Coronary artery (tissue), 2 donors: ENCODE data around the gene C5orf47.

Source experiments
- DNase-seq: peaks from one replicate; pipeline ENCODE4 v3.0.0-alpha.2; 2017; ENCODE audit warnings: low spot score
- H3K27ac ChIP-seq, 2 donors: fragments of 200-600 bp; sonication (generic); one replicate each; pipeline ENCODE4 v1.5.1; 2016 to 2019
- H3K4me3 ChIP-seq: fragments of 200-600 bp; sonication (generic); 2 replicates; pipeline ENCODE4 v1.5.1; 2016; ENCODE audit warnings: mild to moderate bottlenecking, moderate library complexity
- TF ChIP-seq, protein P1 (sequence below): fragments of 200-600 bp; sonication (generic); IDR thresholded peaks from one replicate; pipeline ENCODE4 v1.5.1; 2019; ENCODE audit warnings: antibody characterized with exemption

C5orf47 gene

DNA sequence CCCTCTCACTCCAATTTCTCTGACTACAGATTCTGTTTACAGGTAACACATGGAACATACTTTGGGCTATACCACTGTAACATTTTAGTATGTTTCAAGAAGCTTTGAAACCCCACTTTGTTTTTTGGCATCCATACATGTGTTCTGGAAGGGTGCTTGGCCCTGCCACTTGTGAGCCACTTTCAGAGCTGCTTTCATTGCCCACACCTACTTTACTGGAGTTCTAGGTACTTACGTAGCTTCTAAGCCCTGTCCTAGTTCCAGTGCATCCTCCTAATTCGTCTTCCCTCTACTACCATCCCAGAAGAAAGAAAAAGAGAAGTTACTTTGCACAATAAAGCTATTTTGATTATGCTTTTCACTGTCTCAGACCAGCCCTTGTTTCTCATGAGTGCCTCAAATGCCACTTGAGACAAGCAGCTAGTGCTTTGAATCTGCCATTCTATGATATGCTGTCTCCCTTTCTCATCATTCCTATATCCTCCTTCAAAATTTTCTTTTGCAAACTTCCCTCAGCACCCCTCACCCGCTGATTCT is 26.5 kb upstream of the C5orf47 start:
- TF ChIP-seq, protein P1, sequence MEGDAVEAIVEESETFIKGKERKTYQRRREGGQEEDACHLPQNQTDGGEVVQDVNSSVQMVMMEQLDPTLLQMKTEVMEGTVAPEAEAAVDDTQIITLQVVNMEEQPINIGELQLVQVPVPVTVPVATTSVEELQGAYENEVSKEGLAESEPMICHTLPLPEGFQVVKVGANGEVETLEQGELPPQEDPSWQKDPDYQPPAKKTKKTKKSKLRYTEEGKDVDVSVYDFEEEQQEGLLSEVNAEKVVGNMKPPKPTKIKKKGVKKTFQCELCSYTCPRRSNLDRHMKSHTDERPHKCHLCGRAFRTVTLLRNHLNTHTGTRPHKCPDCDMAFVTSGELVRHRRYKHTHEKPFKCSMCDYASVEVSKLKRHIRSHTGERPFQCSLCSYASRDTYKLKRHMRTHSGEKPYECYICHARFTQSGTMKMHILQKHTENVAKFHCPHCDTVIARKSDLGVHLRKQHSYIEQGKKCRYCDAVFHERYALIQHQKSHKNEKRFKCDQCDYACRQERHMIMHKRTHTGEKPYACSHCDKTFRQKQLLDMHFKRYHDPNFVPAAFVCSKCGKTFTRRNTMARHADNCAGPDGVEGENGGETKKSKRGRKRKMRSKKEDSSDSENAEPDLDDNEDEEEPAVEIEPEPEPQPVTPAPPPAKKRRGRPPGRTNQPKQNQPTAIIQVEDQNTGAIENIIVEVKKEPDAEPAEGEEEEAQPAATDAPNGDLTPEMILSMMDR: no peak
- DNase-seq: no peak
- no peak overlapping the region for H3K4me3 ChIP-seq
- no peak overlapping the region for H3K27ac ChIP-seq

DNA sequence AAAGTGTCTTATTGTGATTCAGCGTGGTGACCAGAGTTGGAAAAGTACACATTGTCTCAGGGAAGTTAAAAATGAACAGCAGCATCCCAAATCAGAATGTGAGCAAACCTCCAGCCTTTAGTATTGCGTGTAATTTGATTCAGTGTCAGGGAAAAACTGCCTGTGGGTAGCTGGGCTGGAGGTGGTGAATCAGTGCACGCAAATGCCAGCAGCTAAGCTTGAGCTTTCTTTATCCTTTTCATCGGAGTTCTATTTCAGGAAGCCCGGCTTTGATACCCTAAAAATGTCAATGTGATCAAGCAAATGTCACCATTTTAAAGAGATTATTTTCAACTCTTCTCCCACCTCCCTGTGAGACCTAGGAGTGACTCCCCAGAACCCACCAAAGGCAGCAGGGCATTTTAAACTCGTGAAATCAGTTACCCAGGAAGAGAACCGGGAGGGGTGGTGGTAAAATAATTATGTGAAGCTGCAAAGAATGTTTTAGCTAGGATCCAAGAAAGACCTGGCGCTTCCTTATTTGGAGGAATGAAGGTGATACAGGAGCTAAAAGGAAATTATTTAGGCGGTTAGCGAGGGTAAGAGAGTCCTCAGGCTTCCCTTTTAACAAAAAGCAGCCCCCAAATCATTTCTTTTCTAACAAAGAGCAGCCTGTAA is 25.7 kb upstream of the C5orf47 start:
- TF ChIP-seq, protein P1: no peak
- Histone ChIP-seq H3K4me3 (no peak overlapping the region), H3K27ac (no peak overlapping the region)
- no peak for DNase-seq

DNA sequence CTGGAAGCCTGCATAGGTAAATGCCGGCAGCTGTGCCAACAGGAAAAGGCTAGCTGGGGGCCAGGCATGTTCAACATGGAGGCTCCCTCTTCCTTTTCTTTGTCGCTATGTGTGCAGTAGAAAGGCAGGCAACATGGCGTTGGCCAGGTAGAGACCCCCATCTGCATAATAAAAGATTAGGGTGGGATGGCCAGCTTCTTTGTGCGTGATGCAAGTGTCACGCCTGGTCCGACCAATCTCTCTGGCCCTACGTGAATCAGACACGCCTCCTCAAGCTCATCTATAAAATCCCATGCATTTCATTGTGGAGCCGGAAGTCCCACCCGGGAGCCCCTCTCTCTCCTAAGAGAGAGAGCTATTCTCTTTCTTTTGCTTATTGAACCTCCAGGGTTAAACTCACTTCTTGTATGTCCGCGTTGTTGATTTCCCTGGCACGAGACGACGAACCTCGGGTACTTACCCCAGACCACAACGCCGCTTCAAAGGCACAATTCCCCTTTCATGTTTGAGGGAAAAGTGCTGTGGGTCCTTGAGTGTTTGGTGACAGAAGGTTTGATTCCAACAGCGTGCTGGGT is 25.0 kb upstream of the C5orf47 start:
- TF ChIP-seq, protein P1: no peak
- Histone ChIP-seq H3K4me3 (no peak overlapping the region), H3K27ac (no peak overlapping the region)
- DNase-seq: no peak

DNA sequence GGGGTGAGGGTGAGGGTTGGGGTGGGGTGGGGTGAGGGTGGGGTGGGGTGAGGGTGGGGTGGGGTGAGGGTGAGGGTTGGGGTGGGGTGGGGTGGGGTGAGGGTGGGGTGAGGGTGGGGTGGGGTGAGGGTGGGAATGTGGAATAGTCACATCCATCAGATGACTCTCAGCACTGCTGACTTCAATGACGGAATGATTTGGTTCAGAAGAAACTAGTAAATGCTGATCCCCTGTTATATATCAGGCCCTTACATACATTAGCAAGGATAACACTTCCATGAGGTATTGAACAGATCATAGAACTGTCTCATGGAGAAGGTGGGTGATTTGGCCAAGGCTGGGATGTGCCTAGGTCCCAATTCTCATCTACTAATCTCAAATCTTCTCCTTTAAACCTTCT is 24.5 kb upstream of the C5orf47 start:
- no peak overlapping the region for H3K27ac ChIP-seq
- no peak for DNase-seq
- TF ChIP-seq, protein P1: no peak
- no peak overlapping the region for H3K4me3 ChIP-seq

DNA sequence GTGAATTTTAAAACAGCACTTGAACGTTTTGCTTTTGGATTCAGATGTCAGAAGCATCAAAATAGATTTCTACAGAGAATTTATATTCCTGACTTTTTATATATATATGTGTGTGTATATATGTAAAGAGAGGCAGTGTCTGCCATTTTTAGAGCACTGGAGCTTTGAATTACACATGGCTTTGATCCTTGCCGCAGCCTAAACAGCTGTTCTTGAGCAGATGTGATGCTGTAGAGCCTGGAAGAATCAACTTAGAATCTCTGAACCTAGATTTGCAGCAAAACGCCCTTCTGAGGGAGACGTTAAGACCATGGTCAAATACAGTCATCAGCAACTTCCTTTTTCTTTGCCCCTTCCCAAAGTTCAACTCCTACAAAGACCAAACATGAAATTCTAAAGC is 21.7 kb upstream of the C5orf47 start:
- Histone ChIP-seq H3K4me3 (no peak overlapping the region), H3K27ac (no peak overlapping the region)
- no peak for DNase-seq
- TF ChIP-seq, protein P1: no peak

DNA sequence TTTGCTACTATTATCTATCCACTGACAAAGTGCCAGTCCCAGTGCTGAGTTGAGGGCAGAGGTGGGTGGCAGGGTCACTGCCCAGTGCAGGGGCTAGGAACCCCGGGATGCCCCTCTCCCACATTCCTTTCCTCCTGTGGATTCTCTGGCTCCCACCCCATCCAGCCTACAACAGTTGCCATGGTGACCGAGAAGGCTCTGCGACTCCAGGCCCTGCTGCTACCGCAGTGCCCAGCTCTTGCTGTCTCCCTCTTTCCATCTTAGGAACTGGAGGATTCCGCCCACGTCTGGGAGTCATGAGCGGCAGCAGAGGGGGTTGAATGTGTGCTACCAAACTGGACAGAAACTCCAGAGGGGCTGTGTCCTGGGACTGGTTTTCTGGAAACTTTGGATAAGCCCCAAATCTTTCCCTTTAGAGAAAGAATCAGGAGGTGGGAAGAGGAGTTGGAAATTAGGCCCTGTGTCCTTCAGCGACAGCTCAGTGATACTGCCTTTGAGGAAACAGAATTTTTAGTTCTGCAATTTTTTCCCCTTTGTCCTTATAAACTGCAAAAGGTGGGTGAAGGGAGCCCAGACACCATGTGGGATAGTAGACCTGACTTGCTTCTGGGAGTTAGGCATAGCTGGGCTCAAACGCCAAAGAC is 20.7 kb upstream of the C5orf47 start:
- Histone ChIP-seq H3K27ac (no peak overlapping the region), H3K4me3 (no peak overlapping the region)
- TF ChIP-seq, protein P1: no peak
- DNase-seq: no peak
